CD4-positive, alpha-beta T cell treated with Interleukin-17A for 1 hour (primary cell): Measurements from ENCODE around the gene KCNMA1.

Experiments
- DNase-seq: peaks from one replicate; pipeline ENCODE4 v3.0.0-alpha.2; 2020

KCNMA1 gene

DNA sequence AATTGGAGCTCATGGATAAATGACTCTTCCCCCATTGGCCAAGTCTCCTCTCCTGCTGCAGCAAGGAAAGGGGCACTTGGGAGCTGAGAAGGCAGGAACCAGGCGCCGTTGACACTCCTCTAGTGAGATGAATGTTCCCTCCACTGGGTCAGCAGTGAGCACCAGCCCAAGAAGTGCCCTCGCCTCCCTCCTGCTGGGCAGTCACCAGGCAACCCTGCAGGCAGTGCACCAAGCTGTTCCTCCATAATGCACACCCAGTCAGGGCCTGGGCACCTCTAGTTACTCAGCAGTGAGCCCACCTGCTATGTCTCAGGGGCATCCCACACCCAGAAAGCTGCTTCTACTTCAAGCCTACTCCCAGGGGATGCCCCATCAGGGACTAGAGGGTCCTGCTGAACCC lies 84.3 kb downstream of the KCNMA1 start:
- no peak for DNase-seq

DNA sequence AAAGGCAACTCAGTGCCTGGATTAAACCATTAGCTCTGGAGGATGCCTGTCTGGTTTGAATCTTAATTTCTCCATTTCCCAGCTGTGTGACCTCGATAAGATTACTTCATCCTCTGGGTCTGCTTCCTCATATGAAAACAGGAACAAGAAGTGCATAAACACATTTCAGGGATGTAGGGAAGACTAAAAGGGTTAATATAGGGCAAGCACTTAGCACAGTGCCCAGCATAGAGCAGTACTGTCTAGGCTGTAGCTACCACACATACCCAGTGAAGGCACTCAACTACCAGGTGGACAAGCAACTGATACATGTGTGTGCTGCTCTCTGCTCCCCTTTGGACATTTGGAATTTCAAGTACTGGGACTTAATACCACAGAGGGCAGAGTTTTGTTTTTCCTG lies 85.4 kb downstream of the KCNMA1 start:
- DNase-seq: no peak

DNA sequence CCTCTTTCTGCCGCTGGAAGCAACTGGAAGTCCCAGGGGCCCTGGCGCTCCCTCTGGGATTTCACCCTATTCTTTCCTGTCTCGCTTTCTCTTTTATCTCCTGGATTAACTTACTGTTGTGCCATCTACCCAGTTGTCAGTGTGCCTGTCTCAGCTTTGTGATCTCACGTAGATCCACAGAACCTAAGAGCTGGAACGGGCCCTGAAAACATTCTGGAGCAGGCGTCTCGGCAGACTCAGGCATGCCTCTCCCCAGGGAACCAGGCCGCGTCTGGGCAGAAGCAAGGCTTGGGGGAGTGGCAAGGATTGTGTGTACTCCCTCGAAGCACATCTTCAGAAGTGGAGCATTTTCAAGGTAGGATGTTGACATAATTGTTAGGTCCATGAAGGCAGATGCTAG lies 87.2 kb downstream of the KCNMA1 start:
- no peak for DNase-seq

DNA sequence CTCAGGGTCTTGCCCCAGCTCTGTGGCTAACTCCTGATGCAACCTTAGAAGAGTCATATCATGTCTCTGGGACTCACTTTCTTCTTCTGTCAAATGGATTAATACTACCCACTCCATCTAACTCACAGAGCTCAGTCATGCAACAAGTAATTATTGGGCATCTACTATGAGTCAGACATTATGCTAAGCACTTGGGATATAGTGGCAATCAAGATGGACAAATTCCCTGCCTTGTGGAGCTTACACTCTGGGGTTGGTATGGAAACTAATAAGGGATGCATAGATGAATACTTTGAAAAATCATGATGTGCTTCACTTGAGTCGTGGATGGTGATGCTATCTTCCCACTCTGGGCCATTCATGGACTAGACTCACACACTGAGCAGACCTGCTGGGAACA lies 88.9 kb downstream of the KCNMA1 start:
- no peak for DNase-seq

DNA sequence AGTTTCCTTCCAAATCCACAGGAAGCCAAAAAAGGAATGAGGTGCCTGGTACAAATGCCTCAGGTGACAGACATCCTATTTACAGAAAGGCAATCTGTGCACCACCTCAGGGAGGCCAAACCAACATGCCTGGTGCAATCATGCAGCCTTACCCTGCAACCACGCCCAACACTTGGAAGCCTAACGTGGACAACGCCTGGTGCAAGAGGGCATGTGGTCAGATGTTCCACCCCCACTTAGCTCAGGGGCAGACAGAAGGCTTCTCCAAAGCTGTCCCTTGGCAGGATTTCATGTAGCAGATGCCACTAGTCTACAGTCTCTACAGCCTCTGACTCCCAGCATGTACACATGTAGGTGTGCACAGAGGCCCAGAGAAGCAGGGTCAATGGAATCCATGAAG lies 89.5 kb downstream of the KCNMA1 start:
- DNase-seq: no peak

GRCh38 chr10:77547307-77548050 lies 90.1 kb downstream of the KCNMA1 start:
- no peak for DNase-seq

DNA sequence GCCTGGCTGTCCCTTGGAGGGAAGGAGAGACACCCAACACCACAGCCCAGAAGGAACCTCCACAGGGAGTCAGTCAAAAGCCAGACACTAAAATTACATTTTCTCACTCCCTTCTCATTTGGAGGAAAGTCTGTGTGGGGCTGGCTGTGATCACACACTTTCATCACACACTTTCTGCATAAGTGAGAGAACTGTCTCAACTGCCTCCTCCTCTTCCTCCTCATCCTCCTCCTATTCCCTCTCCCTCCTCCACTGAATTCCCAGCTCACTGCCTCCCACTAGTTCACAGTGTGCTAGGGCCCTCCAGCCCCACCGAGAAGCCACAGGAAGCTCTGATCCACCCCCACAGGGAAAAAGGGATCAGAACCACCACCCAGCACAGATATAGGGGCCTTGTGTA lies 91.6 kb downstream of the KCNMA1 start:
- no peak for DNase-seq

GRCh38 chr10:77545585-77545984 lies 92.0 kb downstream of the KCNMA1 start:
- DNase-seq: no peak

DNA sequence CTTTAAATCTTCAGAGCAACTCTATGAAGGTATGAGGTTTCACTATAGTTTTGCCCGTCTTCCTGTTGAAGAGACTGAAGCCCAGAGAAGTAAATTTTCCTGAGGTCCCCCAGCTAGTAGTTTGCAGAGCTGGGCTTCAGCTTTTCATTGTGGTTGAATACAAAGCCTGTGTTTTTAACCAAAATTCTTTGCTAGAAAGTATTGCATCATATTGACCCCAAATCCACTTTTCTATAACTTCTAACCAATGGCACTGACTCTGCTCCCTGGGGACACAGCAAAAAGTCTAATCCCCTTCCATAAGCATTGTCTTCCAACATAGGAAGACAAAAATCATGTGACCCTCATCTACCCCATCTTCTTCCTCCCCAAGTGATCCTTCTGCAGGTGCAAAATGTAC lies 93.0 kb downstream of the KCNMA1 start:
- DNase-seq: no peak

DNA sequence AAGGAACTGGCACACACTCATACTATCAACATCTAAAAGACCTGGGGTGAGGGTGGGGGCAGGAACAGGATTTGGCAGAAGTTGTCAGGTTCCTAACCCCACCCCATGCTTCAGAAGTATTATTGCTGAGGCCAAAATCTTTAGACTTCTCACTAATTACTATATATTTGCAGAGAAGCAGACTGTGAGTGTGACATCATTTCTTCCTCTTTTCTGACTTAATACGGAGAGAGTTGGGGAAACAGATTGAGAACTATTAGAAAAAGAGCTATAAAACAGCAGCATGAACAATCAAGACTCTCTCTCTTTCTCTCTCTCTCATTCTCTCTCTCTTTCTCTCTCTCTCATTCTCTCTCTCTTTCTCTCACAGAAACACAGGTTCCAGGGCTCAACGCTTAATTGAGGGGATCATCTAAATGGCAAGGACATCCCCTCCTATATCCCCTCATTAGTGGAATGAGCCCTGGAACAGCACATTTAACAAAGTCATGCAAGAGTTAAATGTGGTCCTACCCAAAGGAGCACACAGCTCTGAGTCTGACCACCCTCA lies 94.8 kb downstream of the KCNMA1 start:
- no peak for DNase-seq

DNA sequence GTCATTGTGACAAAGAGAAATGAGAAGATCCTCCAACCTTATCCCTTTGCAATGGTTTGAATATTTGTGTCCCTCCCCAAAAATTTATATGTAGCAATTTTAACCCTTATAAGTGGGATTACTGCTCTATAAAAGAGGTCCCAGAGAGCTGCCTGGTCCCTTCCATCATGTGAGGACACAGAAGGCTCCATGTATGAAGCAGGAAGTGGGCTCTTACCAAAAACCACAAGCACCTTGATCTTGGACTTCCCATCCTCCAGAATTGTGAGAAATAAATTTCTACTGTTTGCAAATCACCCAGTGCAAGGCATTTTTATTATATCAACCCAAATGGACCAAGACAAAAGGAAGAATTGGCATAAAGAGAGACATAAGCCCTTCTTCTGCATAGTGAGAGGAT lies 95.7 kb downstream of the KCNMA1 start:
- no peak for DNase-seq

DNA sequence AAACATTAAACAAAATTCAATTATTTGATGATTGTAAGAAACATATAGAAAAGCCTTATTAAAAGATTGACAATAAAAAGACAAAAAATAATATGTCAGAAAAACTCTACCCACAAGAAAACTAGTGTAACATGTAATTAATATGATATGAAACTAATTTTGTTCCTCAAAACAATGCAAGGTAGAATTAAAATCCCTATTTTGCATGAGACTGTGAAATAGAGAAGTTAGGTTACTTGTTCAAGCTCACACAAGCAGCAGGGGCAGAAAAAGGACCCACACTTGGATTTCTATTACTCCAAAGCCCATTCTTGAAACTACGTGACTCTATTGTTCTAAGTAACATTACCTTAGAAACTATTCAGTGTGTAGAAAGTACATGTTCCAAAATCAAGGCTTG lies 96.4 kb downstream of the KCNMA1 start:
- DNase-seq: no peak

GRCh38 chr10:77539147-77539935 lies 98.3 kb downstream of the KCNMA1 start:
- no peak for DNase-seq

DNA sequence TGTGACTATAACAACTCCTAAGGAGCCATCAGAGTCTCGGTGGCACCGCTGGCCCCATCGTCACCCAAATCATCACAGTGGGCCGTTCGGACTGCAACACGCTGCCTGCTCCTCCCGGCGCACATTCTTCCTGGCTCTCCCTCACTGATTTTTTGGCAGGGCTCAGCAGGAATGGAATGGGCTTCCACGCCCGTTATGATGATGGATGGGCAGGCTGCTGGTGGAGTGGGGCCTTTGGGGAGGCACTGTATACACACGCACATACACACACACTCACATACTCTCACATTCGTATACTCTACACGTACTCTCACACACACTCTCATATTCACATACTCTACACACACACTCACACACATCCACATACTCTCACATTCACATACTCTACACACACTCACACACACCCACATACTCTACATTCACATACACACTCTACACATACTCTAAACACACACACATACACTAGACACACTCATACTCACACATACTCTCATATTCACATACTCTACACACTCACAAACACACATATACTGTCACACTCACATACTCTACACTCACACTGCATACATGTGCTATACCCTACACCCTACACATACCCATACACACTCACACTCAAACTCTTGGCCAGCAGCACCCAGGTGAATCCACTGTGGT lies 99.8 kb downstream of the KCNMA1 start:
- no peak for DNase-seq

DNA sequence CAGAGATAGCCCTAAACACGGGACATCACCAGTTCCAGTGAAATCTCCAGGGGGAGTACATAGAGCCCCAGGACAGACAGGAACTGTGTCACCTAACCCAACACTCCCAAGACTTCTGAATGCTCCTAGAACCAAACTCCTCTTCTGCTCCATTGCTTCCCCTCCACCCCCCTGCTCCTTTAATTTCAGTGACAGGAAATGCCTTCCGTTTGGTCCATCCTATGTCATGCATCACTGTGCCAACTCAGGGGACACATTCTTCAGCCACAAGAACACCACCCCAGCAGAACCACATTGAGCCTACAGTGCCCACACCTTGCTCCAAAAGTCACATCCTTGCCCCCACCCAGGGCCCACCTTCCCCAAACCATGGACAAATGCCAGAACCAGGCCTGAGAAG lies 100.5 kb downstream of the KCNMA1 start:
- DNase-seq: no peak

- no peak for DNase-seq
These were observed 103.7 kb downstream of the KCNMA1 start for GRCh38 chr10:77533887-77534278.

DNA sequence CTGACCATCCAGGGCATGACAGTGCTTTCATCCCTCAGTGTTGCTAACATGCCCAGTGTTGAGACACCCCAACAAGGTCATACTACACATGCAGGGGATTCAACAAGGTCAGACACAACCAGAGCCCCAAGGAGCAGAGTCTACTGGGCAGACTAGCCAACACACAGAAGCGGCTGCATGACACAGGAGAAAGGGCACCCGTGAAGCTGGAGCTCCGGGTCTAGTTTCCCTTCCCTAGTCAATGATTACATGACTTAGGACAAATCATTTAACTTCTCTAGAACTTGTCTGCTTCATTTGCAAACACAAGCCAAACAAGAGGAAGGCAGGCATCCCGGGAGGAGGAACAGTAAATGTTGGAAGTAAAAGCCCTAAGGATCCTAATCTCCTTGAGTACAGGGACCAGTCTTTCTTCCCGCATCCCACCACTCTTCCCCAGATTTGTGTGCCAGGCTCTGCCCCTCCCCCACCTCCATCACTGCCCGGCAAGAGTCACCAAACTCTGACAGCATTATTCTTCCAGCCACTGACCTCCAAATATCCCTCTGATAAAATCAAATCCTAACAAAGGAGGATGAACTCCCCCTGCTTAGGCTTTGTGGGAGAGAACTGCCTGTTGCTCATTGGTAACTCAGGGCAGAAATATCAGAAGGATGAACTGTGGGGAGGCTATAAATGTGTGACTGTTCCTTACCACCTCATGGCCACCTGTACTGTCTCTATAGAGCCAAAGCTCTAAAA lies 104.3 kb downstream of the KCNMA1 start:
- no peak for DNase-seq

DNA sequence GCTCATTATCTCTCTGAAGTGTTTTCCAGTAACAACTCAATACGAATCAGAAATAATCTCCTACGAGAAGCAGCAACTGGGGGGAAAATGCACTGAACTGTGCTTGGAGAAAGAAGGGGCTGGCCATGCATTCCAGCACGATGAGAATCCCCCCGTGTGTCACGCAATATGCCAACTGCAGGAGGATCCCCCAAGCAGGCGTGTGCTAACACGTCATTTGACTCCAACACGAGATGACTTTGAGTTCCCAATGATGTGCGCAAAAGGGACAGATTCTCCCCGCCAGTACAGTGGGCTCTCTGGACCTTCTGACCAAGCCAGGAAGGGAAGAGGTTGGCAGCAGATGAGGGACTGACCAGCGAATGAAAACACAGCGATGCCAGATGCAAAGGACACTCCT lies 105.5 kb downstream of the KCNMA1 start:
- DNase-seq: no peak

GRCh38 chr10:77531441-77532001 lies 106.1 kb downstream of the KCNMA1 start:
- DNase-seq: no peak

- DNase-seq: no peak
These were observed 107.6 kb downstream of the KCNMA1 start for GRCh38 chr10:77530011-77530410.

DNA sequence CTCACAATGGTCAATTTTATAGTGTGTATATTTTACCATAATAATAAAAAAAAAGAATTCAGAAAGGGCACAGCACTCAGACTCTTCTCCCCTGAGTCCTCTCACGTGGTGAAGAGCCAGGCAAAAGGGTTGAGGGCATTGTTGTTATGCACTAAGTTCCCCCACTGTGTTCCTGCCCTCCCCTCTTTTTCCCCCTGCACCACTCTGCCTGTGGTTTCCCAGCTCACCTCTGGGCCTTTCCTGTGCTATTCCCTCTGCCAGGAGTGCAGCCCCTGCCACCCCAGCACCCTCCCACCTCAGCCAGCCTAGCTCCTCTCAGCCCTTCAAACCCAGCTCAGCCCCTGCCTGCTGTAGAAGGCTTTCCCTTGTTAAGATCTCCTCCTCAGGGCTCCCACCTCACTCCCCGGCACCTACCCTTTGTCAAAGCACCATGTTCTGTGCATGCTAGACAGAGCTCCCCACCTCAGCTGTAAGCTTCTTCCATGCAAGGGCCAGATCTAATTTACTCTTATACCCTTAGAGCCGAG lies 108.5 kb downstream of the KCNMA1 start:
- no peak for DNase-seq

DNA sequence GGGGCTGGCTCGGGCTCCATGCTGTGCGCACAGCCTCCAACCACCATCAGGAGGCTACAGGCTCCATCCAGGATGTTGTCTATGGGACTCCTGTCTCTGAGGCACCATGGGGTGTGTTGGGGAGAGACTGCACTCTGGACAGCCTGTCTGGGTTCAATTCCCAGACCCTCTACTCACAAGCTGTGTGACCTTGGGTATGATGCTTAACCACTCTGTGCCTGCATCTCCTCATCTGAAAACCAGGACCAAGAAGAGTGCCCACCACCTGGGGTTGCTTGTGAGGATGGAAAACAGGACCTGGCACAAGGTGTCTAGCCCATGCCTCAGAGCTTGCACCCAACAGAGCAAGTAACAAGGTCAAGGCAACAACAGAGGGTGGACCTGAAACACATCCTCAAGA lies 109.8 kb downstream of the KCNMA1 start:
- no peak for DNase-seq
